Left ventricle myocardium inferior (tissue), 1 donor: ENCODE measurements around the gene SEC14L5. TPM values are rescaled to one million over a fixed set of nuclear protein-coding genes. Genes with fewer than 3 reads are reported as not detected.
A peak's percentile ranks its signal among the peaks of the same experiment; 100 is the strongest.

Experiments
- DNase-seq: peaks from one replicate; pipeline ENCODE4 v3.0.0-alpha.2; 2020
- H3K27ac ChIP-seq: fragments of 200-600 bp; replicated peaks from 2 replicates; pipeline ENCODE4 v1.8.0; 2021
- H3K27me3 ChIP-seq: fragments of 200-600 bp; 2 replicates; pipeline ENCODE4 v1.8.0; 2021; ENCODE audit warnings: low read depth
- H3K36me3 ChIP-seq: fragments of 200-600 bp; 2 replicates; pipeline ENCODE4 v1.8.0; 2021
- H3K4me1 ChIP-seq: fragments of 200-600 bp; 2 replicates; pipeline ENCODE4 v1.8.0; 2021
- H3K4me3 ChIP-seq: fragments of 200-600 bp; 2 replicates; pipeline ENCODE4 v1.8.0; 2021; ENCODE audit warnings: mild to moderate bottlenecking, moderate library complexity
- H3K9me3 ChIP-seq: fragments of 200-600 bp; replicated peaks from 2 replicates; pipeline ENCODE4 v1.8.0; 2021
- CTCF ChIP-seq: fragments of 200-600 bp; IDR thresholded peaks from 2 replicates; pipeline ENCODE4 v1.8.0; 2021; ENCODE audit warnings: antibody characterized with exemption, mild to moderate bottlenecking, borderline replicate concordance
- intact Hi-C: fragments of 100-400 bp; cut with micrococcal nuclease; formaldehyde crosslinking; loops from one replicate; pipeline ENCODE4 v1.11.0; 2022
- total RNA-seq: library from RNA; stranded (reverse); fragmentation: NEBNext Ultra II Directional; extraction: Animal tissue kit (Norgen Biotek cat#: 25700); gene quantifications from one replicate; pipeline ENCODE4 v1.2.1, GENCODE V29; 2021
- donor health status: DM: no; HTN: yes; CAD: no; lungs with severe emphysema.

SEC14L5 gene
- total RNA-seq, 1 donor from 2014 or later = 15.5 TPM

DNA sequence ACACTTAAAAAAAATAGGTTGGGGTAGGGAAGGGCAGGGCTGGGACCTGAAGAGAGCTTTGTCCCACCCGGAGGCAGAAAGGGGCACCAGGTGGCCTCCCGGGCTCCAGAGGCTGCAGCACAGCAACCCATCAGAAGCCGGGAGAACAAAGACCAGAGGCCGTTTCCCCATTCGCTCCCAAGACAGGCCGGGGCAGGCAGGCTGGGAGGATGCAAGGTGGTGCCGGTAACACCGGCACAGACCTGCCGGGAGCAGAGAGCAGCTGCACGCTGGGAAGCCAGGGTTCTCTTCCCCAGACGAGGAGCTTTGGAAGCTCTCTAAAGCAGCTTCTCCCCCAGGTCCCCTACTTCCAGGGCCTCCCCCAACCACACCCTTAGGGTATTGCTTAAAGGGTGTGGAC is 26.7 kb upstream of the SEC14L5 start:
- peaks cover 19% of the 10 kb centered on the region for H3K27me3 ChIP-seq
- no peak overlapping the region for H3K27ac ChIP-seq
- intact Hi-C loops = no loop called here
- peaks cover 15% of the 10 kb centered on the region for H3K9me3 ChIP-seq
- H3K4me3 ChIP-seq = no peak overlapping the region
- TF ChIP-seq CTCF = no peak
- H3K36me3 ChIP-seq = peaks cover 6% of the 10 kb centered on the region
- no peak for DNase-seq
- peaks cover 26% of the 10 kb centered on the region for H3K4me1 ChIP-seq

- no peak overlapping the region for H3K4me3 ChIP-seq
- intact Hi-C loops = no loop called here
Observed at GRCh38 chr16:4933433-4933832, 24.7 kb upstream of the SEC14L5 start.

GRCh38 chr16:4933871-4934395 is 24.2 kb upstream of the SEC14L5 start:
- Histone ChIP-seq H3K4me1 (peaks cover 30% of the 10 kb centered on the region), H3K4me3 (no peak overlapping the region), H3K27ac (no peak overlapping the region)

More at GRCh38 chr16:4933433-4933832, 24.7 kb upstream of the SEC14L5 start:
- no peaks in the 10 kb centered on the region for H3K36me3 ChIP-seq
- H3K4me1 ChIP-seq = peaks cover 30% of the 10 kb centered on the region
- no peak overlapping the region for H3K27ac ChIP-seq
- H3K9me3 ChIP-seq = no peaks in the 10 kb centered on the region
- no peak for TF ChIP-seq CTCF
- peaks cover 32% of the 10 kb centered on the region for H3K27me3 ChIP-seq
- DNase-seq = no peak

GRCh38 chr16:4934591-4934990 is 23.5 kb upstream of the SEC14L5 start:
- Histone ChIP-seq H3K4me1 (peaks cover 30% of the 10 kb centered on the region), H3K27ac (peak overlapping the region; percentile 70), H3K27me3 (peaks cover 32% of the 10 kb centered on the region), H3K4me3 (no peak overlapping the region), H3K36me3 (no peaks in the 10 kb centered on the region), H3K9me3 (no peaks in the 10 kb centered on the region)
- no peak for TF ChIP-seq CTCF
- DNase-seq = no peak
- intact Hi-C loops = no loop called here

More at GRCh38 chr16:4933871-4934395, 24.2 kb upstream of the SEC14L5 start:
- no peaks in the 10 kb centered on the region for H3K9me3 ChIP-seq
- H3K27me3 ChIP-seq = peaks cover 32% of the 10 kb centered on the region
- DNase-seq = no peak
- H3K36me3 ChIP-seq = no peaks in the 10 kb centered on the region
- intact Hi-C loops = no loop called here
- no peak for TF ChIP-seq CTCF

GRCh38 chr16:4935241-4935855 is 22.8 kb upstream of the SEC14L5 start:
- Histone ChIP-seq H3K27me3 (peaks cover 32% of the 10 kb centered on the region), H3K4me3 (peak overlapping the region; percentile 71), H3K9me3 (no peaks in the 10 kb centered on the region), H3K4me1 (peaks cover 30% of the 10 kb centered on the region), H3K36me3 (no peaks in the 10 kb centered on the region), H3K27ac (peak overlapping the region; percentile 70)
- no peak for TF ChIP-seq CTCF
- peak; percentile 90 for DNase-seq
- intact Hi-C loops = no loop called here
